Measurements from ENCODE around the gene EXOC7. TPM values are rescaled to one million over a fixed set of nuclear protein-coding genes. Genes with fewer than 3 reads are reported as not detected.

Gene EXOC7
- polyA plus RNA-seq, 1 donor (not counting 4 experiments of a cell fraction or from before 2014, with no cell fraction given): 60.6 TPM

DNA sequence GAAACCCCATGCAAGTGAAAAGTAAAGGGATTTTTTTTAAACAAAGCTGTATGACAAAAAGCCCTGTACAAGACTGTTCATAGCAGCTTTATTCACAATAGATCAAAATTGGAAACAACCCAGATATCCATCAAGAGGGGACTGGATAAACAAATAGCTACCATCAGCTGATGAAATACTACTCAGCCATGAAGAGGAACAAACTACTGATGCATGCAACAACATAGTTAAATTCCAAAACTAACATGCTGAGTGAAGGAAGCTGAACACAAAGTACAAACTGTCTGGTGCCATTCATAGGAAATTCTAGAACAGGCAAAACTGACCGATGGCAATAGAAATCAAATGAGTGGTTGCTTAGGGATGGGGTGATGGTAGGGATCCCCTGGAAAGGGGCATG, 22.3 kb upstream of the EXOC7 start:
- no peak overlapping the region for H3K4me3 ChIP-seq (ENCODE audit: control insufficient read depth in 2 of 3, extremely low read depth in 1 of 3, insufficient read depth in 2 of 3, low read depth in 1 of 3, low read length in 3 of 3)
- no peak overlapping the region for H3K9ac ChIP-seq (ENCODE audit: control insufficient read depth, extremely low read depth, insufficient read depth, low read length)
- no peak overlapping the region for H3K4me2 ChIP-seq (ENCODE audit: control insufficient read depth, extremely low read depth, insufficient read depth, low read depth, low read length)
- FAIRE-seq (no peak), DNase-seq (ENCODE audit: low read depth, low spot score) (no peak)
- TF ChIP-seq, protein P1, sequence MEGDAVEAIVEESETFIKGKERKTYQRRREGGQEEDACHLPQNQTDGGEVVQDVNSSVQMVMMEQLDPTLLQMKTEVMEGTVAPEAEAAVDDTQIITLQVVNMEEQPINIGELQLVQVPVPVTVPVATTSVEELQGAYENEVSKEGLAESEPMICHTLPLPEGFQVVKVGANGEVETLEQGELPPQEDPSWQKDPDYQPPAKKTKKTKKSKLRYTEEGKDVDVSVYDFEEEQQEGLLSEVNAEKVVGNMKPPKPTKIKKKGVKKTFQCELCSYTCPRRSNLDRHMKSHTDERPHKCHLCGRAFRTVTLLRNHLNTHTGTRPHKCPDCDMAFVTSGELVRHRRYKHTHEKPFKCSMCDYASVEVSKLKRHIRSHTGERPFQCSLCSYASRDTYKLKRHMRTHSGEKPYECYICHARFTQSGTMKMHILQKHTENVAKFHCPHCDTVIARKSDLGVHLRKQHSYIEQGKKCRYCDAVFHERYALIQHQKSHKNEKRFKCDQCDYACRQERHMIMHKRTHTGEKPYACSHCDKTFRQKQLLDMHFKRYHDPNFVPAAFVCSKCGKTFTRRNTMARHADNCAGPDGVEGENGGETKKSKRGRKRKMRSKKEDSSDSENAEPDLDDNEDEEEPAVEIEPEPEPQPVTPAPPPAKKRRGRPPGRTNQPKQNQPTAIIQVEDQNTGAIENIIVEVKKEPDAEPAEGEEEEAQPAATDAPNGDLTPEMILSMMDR (optimal IDR thresholded peaks at IDR 0.05 in 1 of 3, IDR thresholded peaks at IDR 0.05 in 1 of 3, conservative IDR thresholded peaks at IDR 0.05 in 1 of 3; ENCODE audit: extremely low read depth in 1 of 3, insufficient read depth in 2 of 3, low read length in 3 of 3): no peak
- TF ChIP-seq EZH2 (IDR thresholded peaks at IDR 0.05; ENCODE audit: low read length): no peak
- no peak overlapping the region for H2AFZ ChIP-seq (ENCODE audit: control insufficient read depth, low read length)
- no peaks in the 10 kb centered on the region for H3K9me1 ChIP-seq (ENCODE audit: control insufficient read depth, extremely low read depth, insufficient read depth, low read length)
- no peaks in the 10 kb centered on the region for H3K79me2 ChIP-seq (ENCODE audit: control insufficient read depth, insufficient read depth, low read length)
- H3K4me1 ChIP-seq (ENCODE audit: control insufficient read depth, extremely low read depth, insufficient read depth, low read length): peaks cover 3% of the 10 kb centered on the region
- H3K27me3 ChIP-seq (ENCODE audit: control insufficient read depth, extremely low read depth, insufficient read depth, low read length): peaks cover 5% of the 10 kb centered on the region
- H3K9me3 ChIP-seq (ENCODE audit: control insufficient read depth, low read depth, low read length): no peaks in the 10 kb centered on the region
- no peaks in the 10 kb centered on the region for H3K36me3 ChIP-seq (ENCODE audit: control insufficient read depth in 2 of 2, extremely low read depth in 1 of 2, insufficient read depth in 2 of 2, low read length in 2 of 2)
- H4K20me1 ChIP-seq (ENCODE audit: control insufficient read depth, extremely low read depth, insufficient read depth, low read length): no peaks in the 10 kb centered on the region
- dilution Hi-C loops (cut with MboI; ENCODE audit: extremely low pct_ligation_motif_present, low sequenced_read_pairs): no loop called here
- H3K27ac ChIP-seq (ENCODE audit: control insufficient read depth, insufficient read depth, low read length): no peak overlapping the region

DNA sequence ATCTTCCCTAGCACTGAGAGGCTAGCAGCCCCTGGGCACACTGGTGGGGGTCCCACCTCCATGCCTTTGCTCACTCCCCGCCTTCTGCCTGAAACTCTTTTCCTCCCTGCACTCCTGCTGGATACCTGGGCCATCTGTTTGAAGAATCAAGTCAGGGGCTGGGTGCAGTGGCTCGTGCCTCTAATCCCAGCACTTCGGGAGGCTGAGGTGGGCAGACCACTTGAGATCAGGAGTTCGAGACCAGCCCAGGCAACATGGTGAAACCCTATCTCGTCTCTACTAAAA, 21.7 kb upstream of the EXOC7 start:
- no peak overlapping the region for H3K4me3 ChIP-seq (ENCODE audit: control insufficient read depth in 2 of 3, extremely low read depth in 1 of 3, insufficient read depth in 2 of 3, low read depth in 1 of 3, low read length in 3 of 3)
- no peaks in the 10 kb centered on the region for H3K79me2 ChIP-seq (ENCODE audit: control insufficient read depth, insufficient read depth, low read length)
- no peaks in the 10 kb centered on the region for H4K20me1 ChIP-seq (ENCODE audit: control insufficient read depth, extremely low read depth, insufficient read depth, low read length)
- H3K27ac ChIP-seq (ENCODE audit: control insufficient read depth, insufficient read depth, low read length): no peak overlapping the region
- no peak overlapping the region for H2AFZ ChIP-seq (ENCODE audit: control insufficient read depth, low read length)
- no peaks in the 10 kb centered on the region for H3K9me1 ChIP-seq (ENCODE audit: control insufficient read depth, extremely low read depth, insufficient read depth, low read length)
- peaks cover 5% of the 10 kb centered on the region for H3K27me3 ChIP-seq (ENCODE audit: control insufficient read depth, extremely low read depth, insufficient read depth, low read length)
- H3K4me2 ChIP-seq (ENCODE audit: control insufficient read depth, extremely low read depth, insufficient read depth, low read depth, low read length): no peak overlapping the region
- dilution Hi-C loops (cut with MboI; ENCODE audit: extremely low pct_ligation_motif_present, low sequenced_read_pairs): no loop called here
- H3K36me3 ChIP-seq (ENCODE audit: control insufficient read depth in 2 of 2, extremely low read depth in 1 of 2, insufficient read depth in 2 of 2, low read length in 2 of 2): no peaks in the 10 kb centered on the region
- TF ChIP-seq, protein P1 (optimal IDR thresholded peaks at IDR 0.05 in 1 of 3, IDR thresholded peaks at IDR 0.05 in 1 of 3, conservative IDR thresholded peaks at IDR 0.05 in 1 of 3; ENCODE audit: extremely low read depth in 1 of 3, insufficient read depth in 2 of 3, low read length in 3 of 3): peak in 1 of 3 experiments; percentile 2
- TF ChIP-seq EZH2 (IDR thresholded peaks at IDR 0.05; ENCODE audit: low read length): no peak
- FAIRE-seq (no peak), DNase-seq (ENCODE audit: low read depth, low spot score) (no peak)
- H3K4me1 ChIP-seq (ENCODE audit: control insufficient read depth, extremely low read depth, insufficient read depth, low read length): peaks cover 3% of the 10 kb centered on the region
- H3K9ac ChIP-seq (ENCODE audit: control insufficient read depth, extremely low read depth, insufficient read depth, low read length): no peak overlapping the region
- H3K9me3 ChIP-seq (ENCODE audit: control insufficient read depth, low read depth, low read length): no peaks in the 10 kb centered on the region

Data from keratinocyte (primary cell).